ENCODE data around the gene KCTD14.

Gene KCTD14

GRCh38 chr11:78037825-78038620, 14.9 kb upstream of the KCTD14 start:
- H3K27me3 ChIP-seq (ENCODE audit: insufficient read depth, low read length): no peaks in the 10 kb centered on the region
- H3F3A ChIP-seq (ENCODE audit: insufficient read depth, low read length): no peaks in the 10 kb centered on the region
- no peak for TF ChIP-seq CTCF (IDR thresholded peaks at IDR 0.05; ENCODE audit: low read length)
- H2AFZ ChIP-seq (ENCODE audit: low read length): no peak overlapping the region
- H3K4me2 ChIP-seq (ENCODE audit: low read length): no peak overlapping the region
- H3K79me2 ChIP-seq (ENCODE audit: insufficient read depth, low read length): no peaks in the 10 kb centered on the region
- no peaks in the 10 kb centered on the region for H3K9me2 ChIP-seq (ENCODE audit: low read depth, low read length)
- no peaks in the 10 kb centered on the region for H4K20me1 ChIP-seq (ENCODE audit: insufficient read depth, low read length)
- H3K27ac ChIP-seq (ENCODE audit: low read depth, low read length, poor library complexity, severe bottlenecking): no peak overlapping the region
- H3K9ac ChIP-seq (ENCODE audit: low read length): no peak overlapping the region
- H3K36me3 ChIP-seq (ENCODE audit: insufficient read depth, low read length): no peaks in the 10 kb centered on the region
- peaks cover 24% of the 10 kb centered on the region for H3K4me1 ChIP-seq (ENCODE audit: insufficient read depth, low read length, severe bottlenecking)
- H3K9me3 ChIP-seq (ENCODE audit: low read length): no peaks in the 10 kb centered on the region
- no peak overlapping the region for H3K4me3 ChIP-seq (ENCODE audit: low read depth, low read length, poor library complexity, severe bottlenecking)

- H3K79me2 ChIP-seq (ENCODE audit: insufficient read depth, low read length): no peaks in the 10 kb centered on the region
- H3K36me3 ChIP-seq (ENCODE audit: insufficient read depth, low read length): no peaks in the 10 kb centered on the region
- no peak overlapping the region for H2AFZ ChIP-seq (ENCODE audit: low read length)
- peaks cover 24% of the 10 kb centered on the region for H3K4me1 ChIP-seq (ENCODE audit: insufficient read depth, low read length, severe bottlenecking)
- H3K27ac ChIP-seq (ENCODE audit: low read depth, low read length, poor library complexity, severe bottlenecking): no peak overlapping the region
- no peak overlapping the region for H3K4me2 ChIP-seq (ENCODE audit: low read length)
- no peaks in the 10 kb centered on the region for H3F3A ChIP-seq (ENCODE audit: insufficient read depth, low read length)
- H3K9me2 ChIP-seq (ENCODE audit: low read depth, low read length): no peaks in the 10 kb centered on the region
- H3K4me3 ChIP-seq (ENCODE audit: low read depth, low read length, poor library complexity, severe bottlenecking): no peak overlapping the region
- H3K9me3 ChIP-seq (ENCODE audit: low read length): no peaks in the 10 kb centered on the region
- no peaks in the 10 kb centered on the region for H4K20me1 ChIP-seq (ENCODE audit: insufficient read depth, low read length)
- TF ChIP-seq EZH2 (IDR thresholded peaks at IDR 0.05; ENCODE audit: borderline replicate concordance, low read length): no peak
- TF ChIP-seq CTCF (IDR thresholded peaks at IDR 0.05; ENCODE audit: low read length): no peak
- no peak overlapping the region for H3K9ac ChIP-seq (ENCODE audit: low read length)
- H3K27me3 ChIP-seq (ENCODE audit: insufficient read depth, low read length): no peaks in the 10 kb centered on the region
These were observed 14.0 kb upstream of the KCTD14 start for GRCh38 chr11:78037056-78037455.

- Histone ChIP-seq H3K36me3 (ENCODE audit: insufficient read depth, low read length) (no peaks in the 10 kb centered on the region), H3K4me3 (ENCODE audit: low read depth, low read length, poor library complexity, severe bottlenecking) (no peak overlapping the region), H3F3A (ENCODE audit: insufficient read depth, low read length) (no peaks in the 10 kb centered on the region), H4K20me1 (ENCODE audit: insufficient read depth, low read length) (no peaks in the 10 kb centered on the region), H3K4me2 (ENCODE audit: low read length) (no peak overlapping the region), H3K9me2 (ENCODE audit: low read depth, low read length) (no peaks in the 10 kb centered on the region), H3K27me3 (ENCODE audit: insufficient read depth, low read length) (no peaks in the 10 kb centered on the region), H3K27ac (ENCODE audit: low read depth, low read length, poor library complexity, severe bottlenecking) (no peak overlapping the region), H3K9me3 (ENCODE audit: low read length) (no peaks in the 10 kb centered on the region), H3K9ac (ENCODE audit: low read length) (no peak overlapping the region), H3K4me1 (ENCODE audit: insufficient read depth, low read length, severe bottlenecking) (peaks cover 24% of the 10 kb centered on the region), H3K79me2 (ENCODE audit: insufficient read depth, low read length) (no peaks in the 10 kb centered on the region), H2AFZ (ENCODE audit: low read length) (no peak overlapping the region)
- no peak for TF ChIP-seq EZH2 (IDR thresholded peaks at IDR 0.05; ENCODE audit: borderline replicate concordance, low read length)
- TF ChIP-seq CTCF (IDR thresholded peaks at IDR 0.05; ENCODE audit: low read length): no peak
These were observed 13.2 kb upstream of the KCTD14 start for GRCh38 chr11:78036313-78036712.
